Neuron (in vitro differentiated cells): ENCODE measurements around the gene SGMS1.
"Not testable (repeated sequence)": the region's sequence is repeated elsewhere in the genome, so short reads cannot be mapped to it uniquely, and the experiment has no call there.

Experiments
- H2AFZ ChIP-seq: one replicate; pipeline ENCODE4 v1.6.1; 2013; ENCODE audit warnings: low read depth, mild to moderate bottlenecking, inconsistent platforms, low read length, moderate library complexity
- H3K27me3 ChIP-seq: one replicate; pipeline ENCODE4 v1.6.1; 2013; ENCODE audit warnings: low read length; ENCODE audit not compliant: insufficient read depth
- H3K36me3 ChIP-seq: one replicate; pipeline ENCODE4 v1.6.1; 2013; ENCODE audit warnings: low read length; ENCODE audit not compliant: insufficient read depth
- H3K4me1 ChIP-seq: one replicate; pipeline ENCODE4 v1.6.1; 2013; ENCODE audit warnings: low read length; ENCODE audit not compliant: insufficient read depth
- H3K4me3 ChIP-seq: 2 replicates; pipeline ENCODE4 v1.5.1; 2013; ENCODE audit warnings: mild to moderate bottlenecking, low read length, moderate library complexity
- H3K9me3 ChIP-seq: one replicate; pipeline ENCODE4 v1.6.1; 2013; ENCODE audit warnings: low read length

SGMS1 gene

GRCh38 chr10:50470345-50470744 lies 153.4 kb downstream of the SGMS1 start:
- Histone ChIP-seq H3K4me3 (no peak overlapping the region), H2AFZ (no peak overlapping the region), H3K27me3 (no peaks in the 10 kb centered on the region), H3K4me1 (no peaks in the 10 kb centered on the region), H3K9me3 (no peaks in the 10 kb centered on the region), H3K36me3 (no peaks in the 10 kb centered on the region)

GRCh38 chr10:50469778-50470193 lies 154.0 kb downstream of the SGMS1 start:
- Histone ChIP-seq H3K4me1 (no peaks in the 10 kb centered on the region), H3K27me3 (no peaks in the 10 kb centered on the region), H3K9me3 (no peaks in the 10 kb centered on the region), H3K4me3 (no peak overlapping the region), H2AFZ (no peak overlapping the region), H3K36me3 (no peaks in the 10 kb centered on the region)

- no peak overlapping the region for H3K4me3 ChIP-seq
- H3K27me3 ChIP-seq, result no peaks in the 10 kb centered on the region
- no peak overlapping the region for H2AFZ ChIP-seq
- H3K36me3 ChIP-seq, result no peaks in the 10 kb centered on the region
- no peaks in the 10 kb centered on the region for H3K9me3 ChIP-seq
- no peaks in the 10 kb centered on the region for H3K4me1 ChIP-seq
Observed at GRCh38 chr10:50469288-50469687, 154.5 kb downstream of the SGMS1 start.

- Histone ChIP-seq H3K36me3 (no peaks in the 10 kb centered on the region), H3K9me3 (no peaks in the 10 kb centered on the region), H3K4me1 (no peaks in the 10 kb centered on the region), H2AFZ (no peak overlapping the region), H3K27me3 (no peaks in the 10 kb centered on the region), H3K4me3 (no peak overlapping the region)
Observed at GRCh38 chr10:50467209-50467608, 156.5 kb downstream of the SGMS1 start.

GRCh38 chr10:50464004-50464409 lies 159.7 kb downstream of the SGMS1 start:
- no peaks in the 10 kb centered on the region for H3K9me3 ChIP-seq
- H3K4me1 ChIP-seq, result no peaks in the 10 kb centered on the region
- no peaks in the 10 kb centered on the region for H3K36me3 ChIP-seq
- no peaks in the 10 kb centered on the region for H3K27me3 ChIP-seq
- no peak overlapping the region for H3K4me3 ChIP-seq
- H2AFZ ChIP-seq, result no peak overlapping the region

- Histone ChIP-seq H2AFZ (no peak overlapping the region), H3K36me3 (no peaks in the 10 kb centered on the region), H3K27me3 (no peaks in the 10 kb centered on the region), H3K4me1 (no peaks in the 10 kb centered on the region), H3K4me3 (no peak overlapping the region), H3K9me3 (no peaks in the 10 kb centered on the region)
Observed at GRCh38 chr10:50461834-50462233, 161.9 kb downstream of the SGMS1 start.

- no peak overlapping the region for H2AFZ ChIP-seq
- no peaks in the 10 kb centered on the region for H3K36me3 ChIP-seq
- H3K9me3 ChIP-seq, result no peaks in the 10 kb centered on the region
- no peaks in the 10 kb centered on the region for H3K4me1 ChIP-seq
- H3K27me3 ChIP-seq, result no peaks in the 10 kb centered on the region
- H3K4me3 ChIP-seq, result no peak overlapping the region
Observed at GRCh38 chr10:50461123-50461522, 162.6 kb downstream of the SGMS1 start.

GRCh38 chr10:50456719-50457118 lies 167.0 kb downstream of the SGMS1 start:
- H3K4me3 ChIP-seq, result no peak overlapping the region

GRCh38 chr10:50453940-50454339 lies 169.8 kb downstream of the SGMS1 start:
- Histone ChIP-seq H3K4me3 (no peak overlapping the region), H3K36me3 (no peaks in the 10 kb centered on the region), H3K27me3 (no peaks in the 10 kb centered on the region), H3K9me3 (no peaks in the 10 kb centered on the region), H3K4me1 (no peaks in the 10 kb centered on the region), H2AFZ (no peak overlapping the region)

More at GRCh38 chr10:50456719-50457118, 167.0 kb downstream of the SGMS1 start:
- Histone ChIP-seq H3K27me3 (no peaks in the 10 kb centered on the region), H3K36me3 (no peaks in the 10 kb centered on the region), H2AFZ (no peak overlapping the region), H3K9me3 (no peaks in the 10 kb centered on the region), H3K4me1 (no peaks in the 10 kb centered on the region)

GRCh38 chr10:50452603-50453002 lies 171.2 kb downstream of the SGMS1 start:
- no peaks in the 10 kb centered on the region for H3K4me1 ChIP-seq
- H3K27me3 ChIP-seq, result no peaks in the 10 kb centered on the region
- H3K36me3 ChIP-seq, result no peaks in the 10 kb centered on the region
- no peaks in the 10 kb centered on the region for H3K9me3 ChIP-seq
- H2AFZ ChIP-seq, result no peak overlapping the region
- H3K4me3 ChIP-seq, result no peak overlapping the region

- Histone ChIP-seq H3K9me3 (no peaks in the 10 kb centered on the region), H3K27me3 (no peaks in the 10 kb centered on the region), H3K4me1 (no peaks in the 10 kb centered on the region), H3K4me3 (no peak overlapping the region), H2AFZ (no peak overlapping the region), H3K36me3 (no peaks in the 10 kb centered on the region)
Observed at GRCh38 chr10:50447691-50448090, 176.1 kb downstream of the SGMS1 start.

- not testable (repeated sequence) for H3K36me3 ChIP-seq, H2AFZ ChIP-seq, H3K4me1 ChIP-seq, H3K9me3 ChIP-seq, H3K27me3 ChIP-seq, H3K4me3 ChIP-seq
Observed at GRCh38 chr10:50445777-50446176, 178.0 kb downstream of the SGMS1 start.

- Histone ChIP-seq H3K4me3 (no peak overlapping the region), H3K27me3 (no peaks in the 10 kb centered on the region), H3K36me3 (no peaks in the 10 kb centered on the region), H2AFZ (no peak overlapping the region), H3K4me1 (peaks cover 8% of the 10 kb centered on the region), H3K9me3 (no peaks in the 10 kb centered on the region)
Observed at GRCh38 chr10:50440489-50440888, 183.3 kb downstream of the SGMS1 start.

GRCh38 chr10:50439806-50440205 lies 183.9 kb downstream of the SGMS1 start:
- Histone ChIP-seq H3K4me3 (no peak overlapping the region), H3K4me1 (peaks cover 8% of the 10 kb centered on the region), H3K27me3 (no peaks in the 10 kb centered on the region), H3K9me3 (no peaks in the 10 kb centered on the region), H2AFZ (no peak overlapping the region), H3K36me3 (no peaks in the 10 kb centered on the region)
